ENCODE results near the gene LZTFL1.
"Not testable (repeated sequence)": the region's sequence is repeated elsewhere in the genome, so short reads cannot be mapped to it uniquely, and the experiment has no call there.

The LZTFL1 gene

GRCh38 chr3:45868213-45868612, 26.3 kb upstream of the LZTFL1 start:
- DNase-seq (ENCODE audit: extremely low spot score, insufficient read length, low read depth) (no peak), FAIRE-seq (no peak)

GRCh38 chr3:45865563-45865962, 23.6 kb upstream of the LZTFL1 start:
- FAIRE-seq (no peak), DNase-seq (ENCODE audit: extremely low spot score, insufficient read length, low read depth) (no peak)

- peak; percentile 98 for FAIRE-seq
- no peak for DNase-seq (ENCODE audit: extremely low spot score, insufficient read length, low read depth)
These were observed 23.0 kb upstream of the LZTFL1 start for GRCh38 chr3:45864760-45865519.

- FAIRE-seq (peak; percentile 85), DNase-seq (ENCODE audit: extremely low spot score, insufficient read length, low read depth) (no peak)
These were observed 19.3 kb upstream of the LZTFL1 start for GRCh38 chr3:45861043-45861719.

- no peak for FAIRE-seq
- no peak for DNase-seq (ENCODE audit: extremely low spot score, insufficient read length, low read depth)
These were observed 18.6 kb upstream of the LZTFL1 start for GRCh38 chr3:45860481-45860880.

- DNase-seq (ENCODE audit: extremely low spot score, insufficient read length, low read depth) (no peak), FAIRE-seq (no peak)
These were observed 17.1 kb upstream of the LZTFL1 start for GRCh38 chr3:45858809-45859543.

- peak; percentile 49 for FAIRE-seq
- not testable (repeated sequence) for DNase-seq (ENCODE audit: extremely low spot score, insufficient read length, low read depth)
These were observed 15.1 kb upstream of the LZTFL1 start for GRCh38 chr3:45857024-45857423.

- FAIRE-seq; DNase-seq (ENCODE audit: extremely low spot score, insufficient read length, low read depth): not testable (repeated sequence)
These were observed 14.4 kb upstream of the LZTFL1 start for GRCh38 chr3:45856323-45856722.

- FAIRE-seq: peak; percentile 64
- no peak for DNase-seq (ENCODE audit: extremely low spot score, insufficient read length, low read depth)
These were observed 10.9 kb upstream of the LZTFL1 start for GRCh38 chr3:45852828-45853227.

GRCh38 chr3:45848392-45848791, 6.5 kb upstream of the LZTFL1 start:
- DNase-seq (ENCODE audit: extremely low spot score, insufficient read length, low read depth) (no peak), FAIRE-seq (no peak)

- FAIRE-seq (no peak), DNase-seq (ENCODE audit: extremely low spot score, insufficient read length, low read depth) (no peak)
These were observed 2.7 kb upstream of the LZTFL1 start for GRCh38 chr3:45844616-45845015.

- FAIRE-seq (no peak), DNase-seq (ENCODE audit: extremely low spot score, insufficient read length, low read depth) (no peak)
These were observed 1.1 kb upstream of the LZTFL1 start for GRCh38 chr3:45842851-45843625.

GRCh38 chr3:45841420-45841756, 531 bp downstream of the LZTFL1 start:
- DNase-seq (ENCODE audit: extremely low spot score, insufficient read length, low read depth) (no peak), FAIRE-seq (no peak)

GRCh38 chr3:45838466-45838865, 3.5 kb downstream of the LZTFL1 start:
- FAIRE-seq: no peak
- DNase-seq (ENCODE audit: extremely low spot score, insufficient read length, low read depth): no peak

GRCh38 chr3:45832699-45833098, 9.2 kb downstream of the LZTFL1 start:
- FAIRE-seq (peak; percentile 5), DNase-seq (ENCODE audit: extremely low spot score, insufficient read length, low read depth) (no peak)

- FAIRE-seq: no peak
- no peak for DNase-seq (ENCODE audit: extremely low spot score, insufficient read length, low read depth)
These were observed 11.8 kb downstream of the LZTFL1 start for GRCh38 chr3:45830121-45830520.

GRCh38 chr3:45826908-45827307, 15.0 kb downstream of the LZTFL1 start:
- FAIRE-seq: no peak
- DNase-seq (ENCODE audit: extremely low spot score, insufficient read length, low read depth): no peak

- DNase-seq (ENCODE audit: extremely low spot score, insufficient read length, low read depth): no peak
- no peak for FAIRE-seq
These were observed 15.6 kb downstream of the LZTFL1 start for GRCh38 chr3:45826321-45826720.

- no peak for FAIRE-seq
These were observed 20.8 kb downstream of the LZTFL1 start for GRCh38 chr3:45821127-45821526.

GRCh38 chr3:45819543-45819942, 22.4 kb downstream of the LZTFL1 start:
- no peak for DNase-seq (ENCODE audit: extremely low spot score, insufficient read length, low read depth)
- no peak for FAIRE-seq

More at GRCh38 chr3:45821127-45821526, 20.8 kb downstream of the LZTFL1 start:
- no peak for DNase-seq (ENCODE audit: extremely low spot score, insufficient read length, low read depth)

Measured in GM18507 (cell line).